Measurements from ENCODE around the gene SERPINA4.

GRCh38 chr14:94521375-94522114, 39.7 kb upstream of the SERPINA4 start:
- no peak for TF ChIP-seq CTCF (IDR thresholded peaks at IDR 0.05; ENCODE audit: extremely low read depth in 1 of 2, insufficient read depth in 1 of 2, low read depth in 1 of 2, low read length in 2 of 2)
- no peak for TF ChIP-seq POLR2A (IDR thresholded peaks at IDR 0.05; ENCODE audit: low read depth, low read length)
- TF ChIP-seq EZH2 (IDR thresholded peaks at IDR 0.05; ENCODE audit: borderline replicate concordance, low read depth, low read length, severe bottlenecking) = no peak
- no peak for TF ChIP-seq MYC (IDR thresholded peaks at IDR 0.05; ENCODE audit: low read depth, low read length)

All from endothelial cell of umbilical vein (primary cell).